Measurements from ENCODE around the gene DDX54.

The DDX54 gene

DNA sequence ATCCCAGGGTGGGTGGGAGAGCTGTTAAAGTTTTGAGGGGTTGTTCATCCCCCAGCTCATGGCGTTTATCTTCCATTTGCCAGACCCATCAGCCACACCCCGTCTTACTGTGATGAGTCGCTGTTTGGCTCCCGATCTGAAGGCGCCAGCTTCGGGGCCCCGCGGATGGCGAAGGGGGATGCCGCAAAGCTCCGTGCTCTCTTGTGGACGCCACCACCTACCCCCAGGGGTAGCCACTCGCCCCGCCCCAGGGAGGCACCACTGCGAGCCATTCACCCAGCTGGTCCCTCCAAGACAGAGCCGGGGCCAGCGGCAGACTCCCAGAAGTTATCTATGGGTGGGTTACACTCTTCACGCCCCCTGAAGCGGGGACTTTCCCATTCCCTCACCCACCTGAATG is 5.9 kb upstream of the DDX54 start:
- DNase-seq (ENCODE audit: low read depth, low spot score), result no peak
- H3K27ac ChIP-seq, result no peak overlapping the region

DNA sequence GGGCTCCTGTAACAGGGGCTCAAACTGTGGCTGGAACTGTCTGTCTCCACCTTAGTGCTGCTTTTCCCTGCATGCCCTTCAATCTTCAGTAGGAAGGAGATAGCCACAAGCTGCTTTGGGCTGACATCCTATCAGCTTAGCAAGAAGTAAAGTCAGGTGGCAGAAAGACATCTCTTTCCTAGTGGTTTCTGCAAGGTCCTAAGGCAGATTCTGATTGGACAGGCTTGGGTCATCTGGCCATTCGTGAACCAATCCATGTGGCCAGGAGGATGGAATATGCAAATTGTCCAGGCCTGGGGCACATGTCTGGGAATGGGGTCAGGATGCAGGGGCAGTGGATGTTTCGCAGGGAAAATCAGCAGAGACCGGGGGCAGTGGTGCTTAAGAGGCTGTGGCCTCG is 5.5 kb upstream of the DDX54 start:
- no peak for DNase-seq (ENCODE audit: low read depth, low spot score)

DNA sequence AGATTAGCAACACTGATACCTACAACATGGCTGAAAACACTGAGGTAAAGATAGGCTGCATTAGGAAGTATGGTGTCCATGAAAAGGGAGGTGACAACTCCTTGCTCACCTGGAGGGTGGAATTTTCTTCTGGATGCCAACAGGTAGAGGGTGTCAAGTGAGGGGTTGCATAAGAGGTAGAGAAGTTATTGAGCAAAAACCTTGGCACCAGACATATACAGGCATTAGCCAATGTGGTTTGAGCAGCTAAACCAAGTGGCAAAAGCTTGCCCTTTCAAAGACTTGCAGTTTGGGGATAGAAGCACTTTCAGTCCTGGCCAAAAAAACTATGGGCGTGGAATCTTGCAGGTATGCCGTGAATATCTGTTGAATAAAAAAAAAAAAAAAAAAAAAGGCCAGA is 4.1 kb upstream of the DDX54 start:
- H3K27ac ChIP-seq, result no peak overlapping the region
- no peak for DNase-seq (ENCODE audit: low read depth, low spot score)

More for the DNA sequence above, 5.5 kb upstream of the DDX54 start:
- no peak overlapping the region for H3K27ac ChIP-seq

DNA sequence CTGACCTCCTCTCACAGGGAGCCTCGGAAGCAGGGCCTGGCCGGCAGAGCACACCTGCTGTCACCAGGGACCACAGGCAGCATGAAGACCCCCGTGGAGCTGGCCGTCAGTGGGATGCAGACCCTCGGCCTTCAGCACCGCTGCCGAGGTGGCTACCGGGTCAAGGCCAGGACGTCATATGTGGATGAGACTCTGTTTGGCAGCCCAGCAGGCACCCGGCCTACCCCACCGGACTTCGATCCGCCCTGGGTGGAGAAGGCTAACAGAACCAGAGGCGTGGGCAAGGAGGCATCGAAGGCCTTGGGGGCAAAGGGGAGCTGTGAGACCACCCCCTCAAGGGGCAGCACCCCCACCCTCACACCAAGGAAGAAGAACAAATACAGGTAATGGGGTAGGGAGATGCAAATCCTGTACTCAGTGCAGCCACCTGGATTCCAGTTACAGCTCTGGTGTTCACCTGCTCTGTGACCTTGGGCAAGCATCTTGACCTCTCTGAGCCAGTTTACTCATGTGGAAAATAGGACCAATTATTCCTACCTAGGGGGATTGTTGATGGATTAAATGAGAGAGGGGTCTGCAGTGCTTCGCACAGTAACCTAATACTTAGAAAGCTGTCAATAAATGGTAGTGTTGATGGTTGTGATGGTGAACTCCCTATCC is 1.5 kb upstream of the DDX54 start:
- DNase-seq (ENCODE audit: low read depth, low spot score), result no peak
- H3K27ac ChIP-seq, result no peak overlapping the region

DNA sequence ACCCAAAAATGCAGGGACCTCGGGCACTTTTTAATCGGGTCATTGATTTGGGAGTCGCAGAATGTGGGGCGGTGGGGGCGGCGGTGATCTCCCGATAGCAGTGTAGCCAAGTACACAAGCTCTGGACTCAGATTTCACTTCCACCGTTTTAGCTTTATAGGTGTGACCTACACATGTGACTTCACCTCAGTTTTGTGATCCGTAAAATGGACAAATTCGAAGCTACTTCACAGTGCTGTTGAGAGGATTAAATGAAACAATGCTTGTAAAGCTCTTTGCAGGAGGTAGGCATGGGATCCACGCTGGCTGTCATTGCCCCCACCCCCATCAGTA is 721 bp upstream of the DDX54 start:
- DNase-seq (ENCODE audit: low read depth, low spot score), result no peak
- H3K27ac ChIP-seq, result peak overlapping the region; percentile 90

DNA sequence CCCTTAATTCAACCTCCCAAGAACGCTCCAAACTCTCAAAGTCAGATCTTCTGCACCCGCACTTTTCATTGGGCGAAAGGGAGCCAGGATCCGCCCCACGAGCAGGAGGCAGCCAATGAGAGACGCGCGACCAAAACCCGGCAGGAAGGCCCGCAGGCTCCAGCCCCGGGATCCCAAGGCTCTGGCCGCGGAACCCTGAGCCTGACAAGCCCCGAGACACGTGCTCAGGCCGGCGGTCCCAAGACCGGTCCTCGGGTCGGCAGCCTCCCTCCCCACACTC is 438 bp downstream of the DDX54 start:
- peak; percentile 60 for DNase-seq (ENCODE audit: low read depth, low spot score)
- peak overlapping the region; percentile 90 for H3K27ac ChIP-seq

DNA sequence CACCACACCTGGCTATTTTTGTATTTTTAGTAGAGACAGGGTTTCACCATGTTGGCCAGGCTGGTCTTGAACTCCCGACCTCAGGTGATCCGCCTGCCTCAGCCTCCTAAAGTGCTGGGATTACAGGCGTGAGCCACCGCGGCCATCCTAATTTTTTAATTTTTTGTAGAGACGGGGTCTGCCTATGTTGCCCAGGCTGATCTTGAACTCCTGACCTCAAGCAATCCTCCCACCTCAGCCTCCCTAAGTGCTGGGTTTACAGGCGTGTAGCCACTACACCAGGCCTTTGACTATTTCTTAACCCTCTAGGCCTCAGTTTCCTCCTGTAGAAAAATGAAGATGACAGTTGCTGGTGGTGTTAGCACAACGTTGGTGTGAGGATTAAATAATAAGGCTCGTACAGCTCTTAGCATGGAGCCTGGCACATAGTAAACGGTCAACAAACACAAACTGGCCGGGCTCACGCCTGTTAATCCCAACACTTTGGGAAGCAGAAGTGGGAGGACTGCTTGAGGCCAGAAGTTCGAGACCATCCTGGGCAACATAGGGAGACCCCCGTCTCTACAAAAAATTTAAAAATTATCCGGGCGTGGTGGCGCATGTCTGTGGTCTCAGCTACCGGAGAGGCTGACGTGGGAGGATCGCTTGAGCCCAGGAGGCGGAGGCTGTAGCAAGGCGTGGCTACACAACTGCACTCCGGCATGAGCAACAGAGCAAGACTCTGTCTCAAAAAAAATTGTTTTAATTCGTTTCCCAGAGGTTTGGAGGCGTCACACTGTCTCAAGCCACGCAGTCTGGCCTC is 979 bp downstream of the DDX54 start:
- peak overlapping the region; percentile 90 for H3K27ac ChIP-seq
- no peak for DNase-seq (ENCODE audit: low read depth, low spot score)

DNA sequence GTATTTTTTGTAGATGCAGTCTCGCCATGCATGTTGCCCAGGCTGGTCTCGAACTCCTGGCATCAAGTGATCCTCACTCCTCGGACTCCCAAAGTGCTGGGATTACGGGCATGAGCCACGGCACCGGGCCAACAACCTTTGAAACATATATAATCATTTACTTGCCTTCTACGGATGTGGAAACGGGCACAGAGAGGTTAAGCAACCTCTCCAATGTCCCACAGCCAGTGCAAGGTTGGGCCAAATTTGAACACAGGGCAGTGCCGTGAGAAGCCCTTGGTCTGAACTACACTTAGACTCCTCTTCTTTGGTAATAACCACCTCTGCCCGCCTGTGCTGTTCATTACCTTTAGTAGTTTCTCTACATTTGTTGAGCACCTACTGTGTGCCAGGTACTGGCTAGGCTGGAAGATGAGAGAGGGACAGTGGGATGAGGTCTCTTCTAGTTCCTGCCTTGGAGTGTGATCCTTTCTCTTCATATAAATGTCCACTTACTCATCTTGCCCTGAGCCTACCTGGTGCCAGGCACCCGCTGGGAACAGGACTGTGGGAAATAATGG is 2.2 kb downstream of the DDX54 start:
- H3K27ac ChIP-seq, result no peak overlapping the region

DNA sequence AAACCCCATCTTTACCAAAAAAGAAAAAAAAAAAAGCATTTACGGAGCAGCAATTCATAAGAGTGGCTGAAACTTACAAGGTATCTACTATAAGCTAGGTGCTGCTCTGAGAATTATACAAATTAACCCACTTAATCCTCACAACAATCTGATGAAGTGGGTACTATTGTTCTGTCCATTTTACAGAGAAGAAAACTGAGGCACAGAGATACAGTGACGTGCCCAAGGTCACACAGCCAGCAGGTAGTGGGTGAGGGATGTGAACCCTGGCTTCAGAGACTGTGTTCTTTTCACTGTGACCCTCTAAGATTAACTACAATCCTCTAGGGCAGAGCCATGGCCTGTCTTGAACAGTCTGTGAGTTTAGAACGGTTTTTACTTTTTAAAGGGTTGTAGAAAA is 3.3 kb downstream of the DDX54 start:
- no peak for DNase-seq (ENCODE audit: low read depth, low spot score)
- no peak overlapping the region for H3K27ac ChIP-seq

More for the DNA sequence above, 2.2 kb downstream of the DDX54 start:
- no peak for DNase-seq (ENCODE audit: low read depth, low spot score)

DNA sequence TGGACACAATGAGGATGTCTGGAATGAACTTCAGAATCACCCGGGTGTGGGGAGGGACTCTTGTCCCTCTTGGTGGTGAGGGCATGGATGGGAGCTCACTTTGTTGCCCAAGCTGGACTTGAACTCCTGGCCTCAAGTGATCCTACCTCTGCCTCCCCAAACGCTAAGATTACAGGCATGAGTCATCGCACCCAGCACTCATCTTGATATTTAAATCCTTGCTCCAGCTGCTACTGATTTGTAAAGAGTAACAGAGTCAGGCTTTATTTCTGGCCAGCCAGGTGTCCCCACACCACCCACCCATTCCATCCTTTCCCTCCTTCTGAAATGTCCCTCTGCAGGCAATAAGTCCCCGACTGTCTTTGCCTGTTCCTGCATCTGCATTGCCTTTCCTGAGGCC is 4.9 kb downstream of the DDX54 start:
- DNase-seq (ENCODE audit: low read depth, low spot score), result no peak
- no peak overlapping the region for H3K27ac ChIP-seq

DNA sequence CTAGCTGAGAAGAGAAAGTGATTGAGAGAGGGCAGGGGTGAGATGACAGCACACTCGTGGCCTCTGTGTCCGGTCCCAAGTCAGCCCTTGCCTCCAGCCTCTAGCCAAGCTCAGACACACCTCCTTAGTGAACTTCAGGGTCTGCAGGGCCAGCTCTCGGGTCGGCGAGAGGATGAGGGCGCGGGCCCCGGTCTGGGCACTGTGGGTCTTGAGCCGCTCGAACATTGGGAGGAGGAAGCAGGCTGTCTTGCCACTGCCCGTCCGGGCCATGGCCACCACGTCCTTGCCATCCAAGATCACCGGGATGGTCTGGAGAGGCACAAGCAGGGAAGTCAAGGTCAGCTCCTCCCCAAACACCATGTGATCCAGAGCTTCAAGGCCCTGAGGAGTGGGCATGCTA is 6.3 kb downstream of the DDX54 start:
- no peak overlapping the region for H3K27ac ChIP-seq
- DNase-seq (ENCODE audit: low read depth, low spot score), result no peak

DNA sequence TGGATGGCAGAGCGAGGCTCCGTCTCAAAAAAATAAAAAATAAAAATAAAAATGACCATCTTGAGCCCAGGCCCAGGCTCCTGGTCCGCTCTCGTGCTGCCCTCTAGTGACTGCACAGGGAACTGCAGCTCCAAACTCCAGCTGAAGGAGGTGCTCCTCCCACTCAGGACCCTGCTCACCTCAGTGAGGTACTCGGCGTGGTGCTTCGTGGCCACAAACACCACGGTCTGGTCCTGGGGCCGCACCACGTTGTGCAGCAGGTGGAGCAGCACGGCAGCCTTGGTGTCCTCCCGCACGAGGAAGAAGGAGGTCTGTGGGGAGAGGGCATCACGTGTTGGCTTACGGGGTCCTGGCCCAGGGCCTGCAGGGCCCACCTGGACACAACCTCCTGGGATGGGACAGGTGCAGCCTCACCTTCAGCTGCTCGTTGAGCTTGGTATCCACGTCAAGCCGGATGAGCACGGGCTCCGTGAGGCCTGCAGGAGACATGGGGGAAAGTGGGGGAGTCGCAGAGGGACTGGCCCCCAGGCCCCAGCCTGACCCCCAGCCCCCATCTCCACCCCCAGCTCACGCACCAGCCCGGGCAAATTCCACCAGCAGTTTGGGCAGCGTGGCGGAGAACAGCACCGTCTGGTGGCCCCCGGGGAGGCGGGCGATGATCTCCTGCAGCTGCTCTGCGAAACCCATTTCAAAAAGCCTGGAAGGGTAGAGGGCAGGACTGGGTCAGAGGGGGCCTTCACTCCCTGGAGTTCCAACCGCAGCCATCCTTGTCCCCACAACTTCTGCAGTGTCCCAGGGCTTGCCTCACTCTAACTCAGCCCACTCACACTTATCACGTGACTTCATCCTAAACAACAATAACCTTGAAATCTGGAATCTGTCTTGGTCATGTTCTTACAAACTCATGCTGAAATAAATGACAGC is 10.6 kb downstream of the DDX54 start:
- DNase-seq (ENCODE audit: low read depth, low spot score), result no peak
- H3K27ac ChIP-seq, result no peak overlapping the region

DNA sequence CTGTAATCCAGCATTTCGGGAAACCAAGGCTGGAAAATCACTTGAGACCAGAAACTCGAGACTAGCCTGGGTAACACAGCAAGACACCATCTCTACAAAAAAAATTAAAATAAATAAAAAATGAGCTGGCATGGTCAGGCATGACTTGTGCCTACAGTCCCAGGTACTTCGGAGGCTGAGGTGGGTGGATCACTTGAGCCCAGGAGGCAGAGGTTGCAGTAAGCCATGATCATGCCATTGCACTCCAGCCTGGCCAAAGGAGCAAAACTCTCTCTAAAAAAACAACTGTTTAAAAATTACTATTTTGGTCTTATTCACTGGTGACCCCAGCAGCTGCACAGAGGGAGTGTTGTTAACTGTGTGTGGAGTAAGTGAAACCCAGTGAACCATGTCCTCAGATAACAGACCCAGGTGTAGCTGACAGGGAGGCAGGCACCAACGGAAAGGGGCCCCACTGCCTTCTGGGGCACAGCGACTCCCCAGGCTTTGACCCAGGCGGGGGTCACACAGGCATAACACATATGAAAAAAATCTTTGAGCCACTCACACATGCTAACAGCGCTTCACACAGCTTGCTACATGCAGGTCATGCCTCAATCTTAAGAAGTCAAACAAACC is 12.1 kb downstream of the DDX54 start:
- H3K27ac ChIP-seq, result no peak overlapping the region
- DNase-seq (ENCODE audit: low read depth, low spot score), result no peak

DNA sequence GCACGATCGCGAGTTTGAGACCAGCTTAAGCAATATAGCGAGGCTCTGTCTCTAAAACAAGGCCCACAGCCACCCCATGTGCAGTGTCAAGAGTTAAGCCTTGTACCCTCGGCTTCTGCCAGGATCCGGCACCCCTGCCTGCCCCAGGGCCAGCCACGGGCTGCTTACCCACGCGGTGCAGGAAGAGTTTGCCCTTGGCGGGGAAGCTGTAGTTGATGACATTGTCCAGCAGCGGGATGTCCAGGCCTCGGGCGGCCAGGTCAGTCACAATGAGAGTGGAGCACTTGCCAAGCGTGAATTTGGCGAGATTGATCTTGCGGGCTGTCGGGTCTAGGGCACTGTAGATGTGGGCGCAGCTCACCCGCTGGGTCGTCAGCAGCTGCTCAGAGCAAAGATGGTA is 13.1 kb downstream of the DDX54 start:
- H3K27ac ChIP-seq, result no peak overlapping the region
- no peak for DNase-seq (ENCODE audit: low read depth, low spot score)

DNA sequence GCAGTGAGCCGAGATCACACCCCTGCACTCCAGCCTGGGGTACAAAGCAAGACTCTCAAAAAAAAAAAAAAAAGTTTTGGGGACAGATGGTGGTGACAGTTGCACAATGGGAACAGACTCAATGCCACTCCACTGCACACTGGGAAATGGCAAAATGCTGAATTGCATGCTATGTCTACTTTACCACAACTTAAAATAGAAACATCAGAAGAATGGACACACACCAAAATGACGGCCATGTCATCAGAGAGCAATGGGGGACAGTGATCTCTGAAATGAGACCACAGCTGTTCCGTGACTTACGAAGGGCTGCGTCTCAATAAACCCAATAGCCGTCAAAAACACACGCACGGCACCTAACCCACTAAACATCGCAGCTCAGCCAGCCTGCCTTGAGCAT is 13.7 kb downstream of the DDX54 start:
- no peak overlapping the region for H3K27ac ChIP-seq
- DNase-seq (ENCODE audit: low read depth, low spot score), result no peak

DNA sequence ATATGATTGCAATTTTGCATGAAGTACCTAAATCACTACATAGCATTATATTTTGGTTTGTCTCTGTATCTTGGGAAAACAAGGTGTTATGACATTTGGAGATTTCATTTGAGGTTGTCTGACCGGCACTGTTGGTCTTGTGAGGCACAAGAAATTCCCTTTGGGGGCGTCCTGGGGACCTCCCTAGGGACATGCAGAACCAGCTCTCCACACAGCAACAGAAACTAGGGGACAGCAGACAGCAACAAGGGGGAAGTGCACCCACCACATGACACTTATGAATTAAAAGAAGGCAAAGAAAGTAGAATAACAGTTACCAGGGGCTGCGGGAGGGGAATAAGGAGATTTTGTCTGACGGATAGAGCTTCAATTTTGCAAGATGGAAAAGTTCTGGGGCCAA is 14.4 kb downstream of the DDX54 start:
- DNase-seq (ENCODE audit: low read depth, low spot score), result no peak
- H3K27ac ChIP-seq, result no peak overlapping the region

DNA sequence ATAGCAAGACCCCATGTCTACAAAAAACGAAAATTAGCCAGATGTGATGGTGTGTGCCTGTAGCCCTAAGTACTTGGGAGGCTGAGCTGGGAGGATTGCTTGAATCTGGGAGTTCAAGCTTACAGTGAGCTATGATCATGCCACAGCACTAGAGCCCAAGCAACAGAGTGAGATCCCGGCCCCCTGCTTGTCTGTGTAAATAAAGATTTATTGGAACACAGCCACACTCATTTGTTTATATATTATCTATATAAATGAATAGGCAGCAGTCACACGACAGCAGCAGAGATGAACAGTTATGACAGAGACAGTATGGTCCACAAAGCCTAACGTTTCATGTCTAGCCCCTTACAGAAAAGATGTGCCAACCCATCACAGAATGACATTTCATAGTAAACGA is 14.8 kb downstream of the DDX54 start:
- H3K27ac ChIP-seq, result no peak overlapping the region
- DNase-seq (ENCODE audit: low read depth, low spot score), result no peak

DNA sequence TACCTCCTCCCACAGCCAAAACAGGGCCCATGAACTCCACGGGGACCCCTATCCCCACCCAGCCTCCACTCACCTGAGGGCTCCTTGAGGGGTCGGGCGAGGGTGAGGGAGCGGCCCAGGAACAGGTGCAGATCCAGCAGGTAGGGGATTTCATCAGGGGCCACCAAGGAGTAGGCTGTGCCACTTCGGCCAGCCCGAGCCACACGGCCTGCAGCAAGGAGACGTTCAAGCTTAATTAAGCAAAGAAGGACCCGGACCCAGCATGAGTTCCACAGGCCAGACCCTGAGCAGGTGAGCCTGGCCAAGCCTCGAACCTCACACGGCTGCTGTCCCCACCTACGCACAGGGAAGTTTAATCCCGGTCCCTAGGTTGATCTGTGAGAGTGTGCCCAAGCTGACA is 15.6 kb downstream of the DDX54 start:
- no peak for DNase-seq (ENCODE audit: low read depth, low spot score)
- no peak overlapping the region for H3K27ac ChIP-seq

DNA sequence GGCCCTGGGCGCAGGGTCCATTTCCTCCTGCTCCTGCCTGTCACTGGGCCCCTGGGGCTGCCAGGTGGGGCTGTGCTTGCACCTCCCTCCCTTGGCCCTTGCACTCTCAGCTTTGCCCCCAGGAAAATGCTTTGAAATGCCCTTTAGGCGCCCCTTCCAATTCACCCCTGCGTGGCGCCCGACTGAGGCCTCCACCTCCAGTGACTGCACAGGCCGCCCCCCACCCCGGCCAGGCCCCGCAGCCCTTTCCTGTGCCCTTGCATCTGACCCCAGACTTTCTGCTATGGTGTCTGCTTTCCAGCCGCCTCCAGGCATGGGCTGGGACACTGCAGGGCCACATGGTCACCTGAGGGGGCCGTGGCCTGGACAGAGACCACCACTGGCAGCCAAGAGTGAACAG is 17.4 kb downstream of the DDX54 start:
- no peak for DNase-seq (ENCODE audit: low read depth, low spot score)
- H3K27ac ChIP-seq, result no peak overlapping the region
